Measurements from ENCODE around the gene KBTBD12. TPM values are rescaled to one million over a fixed set of nuclear protein-coding genes. Genes with fewer than 3 reads are reported as not detected.

KBTBD12 gene
- total RNA-seq, 1 donor from 2014 or later: not detected

GRCh38 chr3:127942613-127943012 is 27.6 kb downstream of the KBTBD12 start:
- no peak overlapping the region for H3K27ac Mint-ChIP-seq (ENCODE audit: unreplicated experiment)
- H3K27me3 Mint-ChIP-seq (ENCODE audit: unreplicated experiment): no peaks in the 10 kb centered on the region
- no peaks in the 10 kb centered on the region for H3K9me3 Mint-ChIP-seq (ENCODE audit: unreplicated experiment)
- no peak for DNase-seq
- H3K4me1 Mint-ChIP-seq (ENCODE audit: low read depth, unreplicated experiment): peaks cover 3% of the 10 kb centered on the region
- H3K36me3 Mint-ChIP-seq (ENCODE audit: unreplicated experiment): peaks cover 9% of the 10 kb centered on the region
- no peak for TF ChIP-seq CTCF (IDR thresholded peaks at IDR 0.05; ENCODE audit: partially characterized antibody, unreplicated experiment)
- H3K4me3 Mint-ChIP-seq (ENCODE audit: unreplicated experiment): no peak overlapping the region

- Mint-ChIP-seq H3K9me3 (ENCODE audit: unreplicated experiment) (no peaks in the 10 kb centered on the region), H3K27ac (ENCODE audit: unreplicated experiment) (no peak overlapping the region), H3K4me1 (ENCODE audit: low read depth, unreplicated experiment) (peaks cover 6% of the 10 kb centered on the region), H3K27me3 (ENCODE audit: unreplicated experiment) (no peaks in the 10 kb centered on the region), H3K4me3 (ENCODE audit: unreplicated experiment) (no peak overlapping the region), H3K36me3 (ENCODE audit: unreplicated experiment) (no peaks in the 10 kb centered on the region)
- TF ChIP-seq CTCF (IDR thresholded peaks at IDR 0.05; ENCODE audit: partially characterized antibody, unreplicated experiment): no peak
- no peak for DNase-seq
Measured at GRCh38 chr3:127948211-127948610, 33.2 kb downstream of the KBTBD12 start.

- no peak for DNase-seq
- Mint-ChIP-seq H3K27me3 (ENCODE audit: unreplicated experiment) (no peaks in the 10 kb centered on the region), H3K27ac (ENCODE audit: unreplicated experiment) (no peak overlapping the region), H3K9me3 (ENCODE audit: unreplicated experiment) (no peaks in the 10 kb centered on the region), H3K36me3 (ENCODE audit: unreplicated experiment) (no peaks in the 10 kb centered on the region), H3K4me3 (ENCODE audit: unreplicated experiment) (no peak overlapping the region), H3K4me1 (ENCODE audit: low read depth, unreplicated experiment) (peaks cover 6% of the 10 kb centered on the region)
- no peak for TF ChIP-seq CTCF (IDR thresholded peaks at IDR 0.05; ENCODE audit: partially characterized antibody, unreplicated experiment)
Measured at GRCh38 chr3:127949446-127950055, 34.5 kb downstream of the KBTBD12 start.

- Mint-ChIP-seq H3K9me3 (ENCODE audit: unreplicated experiment) (no peaks in the 10 kb centered on the region), H3K36me3 (ENCODE audit: unreplicated experiment) (no peaks in the 10 kb centered on the region), H3K4me3 (ENCODE audit: unreplicated experiment) (no peak overlapping the region), H3K27me3 (ENCODE audit: unreplicated experiment) (no peaks in the 10 kb centered on the region), H3K27ac (ENCODE audit: unreplicated experiment) (no peak overlapping the region), H3K4me1 (ENCODE audit: low read depth, unreplicated experiment) (peaks cover 8% of the 10 kb centered on the region)
- DNase-seq: no peak
- TF ChIP-seq CTCF (IDR thresholded peaks at IDR 0.05; ENCODE audit: partially characterized antibody, unreplicated experiment): no peak
Measured at GRCh38 chr3:127951276-127951675, 36.2 kb downstream of the KBTBD12 start.

- DNase-seq: no peak
- no peak for TF ChIP-seq CTCF (IDR thresholded peaks at IDR 0.05; ENCODE audit: partially characterized antibody, unreplicated experiment)
Measured at GRCh38 chr3:127953091-127954035, 38.3 kb downstream of the KBTBD12 start.

More at GRCh38 chr3:127953091-127954035, 38.3 kb downstream of the KBTBD12 start:
- no peaks in the 10 kb centered on the region for H3K27me3 Mint-ChIP-seq (ENCODE audit: unreplicated experiment)
- H3K4me3 Mint-ChIP-seq (ENCODE audit: unreplicated experiment): no peak overlapping the region
- no peak overlapping the region for H3K27ac Mint-ChIP-seq (ENCODE audit: unreplicated experiment)
- H3K36me3 Mint-ChIP-seq (ENCODE audit: unreplicated experiment): no peaks in the 10 kb centered on the region
- H3K9me3 Mint-ChIP-seq (ENCODE audit: unreplicated experiment): no peaks in the 10 kb centered on the region
- H3K4me1 Mint-ChIP-seq (ENCODE audit: low read depth, unreplicated experiment): peaks cover 8% of the 10 kb centered on the region

Measured in glutamatergic neuron (in vitro differentiated cells).